Ammon's horn (tissue), 1 donor: ENCODE results near the gene DCLK1.
A peak's percentile ranks its signal among the peaks of the same experiment; 100 is the strongest.

Source experiments
- DNase-seq: peaks from one replicate; pipeline ENCODE4 v3.0.0-alpha.2; 2016; ENCODE audit warnings: low spot score

DCLK1 gene

GRCh38 chr13:35894636-35895035 lies 236.5 kb downstream of the DCLK1 start:
- no peak for DNase-seq

- no peak for DNase-seq
These were observed 238.1 kb downstream of the DCLK1 start for GRCh38 chr13:35892837-35893814.

- no peak for DNase-seq
These were observed 239.4 kb downstream of the DCLK1 start for GRCh38 chr13:35891507-35892441.

- no peak for DNase-seq
These were observed 241.6 kb downstream of the DCLK1 start for GRCh38 chr13:35889560-35889959.

GRCh38 chr13:35888981-35889380 lies 242.2 kb downstream of the DCLK1 start:
- DNase-seq, result no peak

GRCh38 chr13:35888457-35888883 lies 242.7 kb downstream of the DCLK1 start:
- peak; percentile 37 for DNase-seq

- DNase-seq, result no peak
These were observed 244.0 kb downstream of the DCLK1 start for GRCh38 chr13:35887115-35887666.

- no peak for DNase-seq
These were observed 244.7 kb downstream of the DCLK1 start for GRCh38 chr13:35886332-35887114.

- DNase-seq, result no peak
These were observed 246.9 kb downstream of the DCLK1 start for GRCh38 chr13:35884211-35884760.

- no peak for DNase-seq
These were observed 248.3 kb downstream of the DCLK1 start for GRCh38 chr13:35882722-35883497.

GRCh38 chr13:35881360-35881759 lies 249.8 kb downstream of the DCLK1 start:
- DNase-seq, result peak; percentile 88

- DNase-seq, result no peak
These were observed 252.1 kb downstream of the DCLK1 start for GRCh38 chr13:35879111-35879510.

- DNase-seq, result no peak
These were observed 254.6 kb downstream of the DCLK1 start for GRCh38 chr13:35876601-35877000.

- peak; percentile 42 for DNase-seq
These were observed 256.5 kb downstream of the DCLK1 start for GRCh38 chr13:35874704-35875103.

GRCh38 chr13:35872369-35872768 lies 258.8 kb downstream of the DCLK1 start:
- no peak for DNase-seq

- no peak for DNase-seq
These were observed 259.6 kb downstream of the DCLK1 start for GRCh38 chr13:35871561-35871960.

- no peak for DNase-seq
These were observed 264.4 kb downstream of the DCLK1 start for GRCh38 chr13:35866801-35867200.

- DNase-seq, result no peak
These were observed 265.6 kb downstream of the DCLK1 start for GRCh38 chr13:35865341-35866240.

- no peak for DNase-seq
These were observed 270.5 kb downstream of the DCLK1 start for GRCh38 chr13:35860661-35861060.
